Breast epithelium (tissue), 4 donors: ENCODE data around the gene HMCN1. TPM values are rescaled to one million over a fixed set of nuclear protein-coding genes. Genes with fewer than 3 reads are reported as not detected.

Experiments used
- DNase-seq, 2 donors: peaks; one replicate each; pipeline ENCODE4 v3.0.0-alpha.2; 2019; ENCODE audit warnings: low spot score in 2 of 2
- H3K27ac ChIP-seq, 2 donors: fragments of 200-600 bp; sonication (generic) in 1 of 2; one replicate each; pipeline ENCODE4 v1.5.1; 2016 to 2019; ENCODE audit warnings: mild to moderate bottlenecking in 1 of 2
- H3K27me3 ChIP-seq, 2 donors: fragments of 200-600 bp; sonication (generic) in 1 of 2; one replicate each; pipeline versions ENCODE4 v1.5.1 to v1.6.0; 2017 to 2019; ENCODE audit warnings: control low read depth in 1 of 2, mild to moderate bottlenecking in 1 of 2
- H3K36me3 ChIP-seq: fragments of 200-600 bp; one replicate; pipeline ENCODE4 v1.5.1; 2019
- H3K4me1 ChIP-seq, 2 donors: fragments of 200-600 bp; sonication (generic); one replicate each; pipeline ENCODE4 v1.5.1; 2016 to 2019; ENCODE audit warnings: control low read depth in 1 of 2
- H3K4me3 ChIP-seq, 3 donors: fragments of 200-600 bp; sonication (generic); 1 replicate in 2 of 3; 2 replicates in 1 of 3; pipeline ENCODE4 v1.5.1; 2016 to 2019; ENCODE audit warnings: mild to moderate bottlenecking in 3 of 3, moderate library complexity in 2 of 3
- H3K9me3 ChIP-seq, 2 donors: fragments of 200-600 bp; sonication (generic) in 1 of 2; one replicate each; pipeline ENCODE4 v1.5.1; 2016 to 2019; ENCODE audit warnings: control low read depth in 1 of 2
- CTCF ChIP-seq, 3 donors: fragments of 450-650 bp; IDR thresholded peaks; one replicate each; pipeline ENCODE4 v1.5.1; 2016 to 2017; ENCODE audit warnings: antibody characterized with exemption in 3 of 3, mild to moderate bottlenecking in 3 of 3, moderate library complexity in 3 of 3
- POLR2A ChIP-seq: fragments of 450-650 bp; IDR thresholded peaks from one replicate; pipeline ENCODE4 v1.6.1; 2016; ENCODE audit warnings: antibody characterized with exemption, mild to moderate bottlenecking, moderate library complexity
- POLR2AphosphoS5 ChIP-seq, 3 donors: sonication (generic); formaldehyde crosslinking; IDR thresholded peaks; one replicate each; pipeline ENCODE4 v1.6.1; 2017; ENCODE audit warnings: antibody characterized with exemption in 3 of 3
- intact Hi-C: fragments of 100-400 bp; cut with DNase I; formaldehyde crosslinking; loops from one replicate; pipeline ENCODE4 v1.15.1; 2023; ENCODE audit warnings: low total_unique reads
- total RNA-seq, 3 donors: library from RNA; depleted of rRNA; stranded (reverse); fragments of >200 nt; gene quantifications; one replicate each; pipeline ENCODE4 v1.1.0, GENCODE V29; 2016

The HMCN1 gene
- total RNA-seq, 3 donors from 2014 or later: 7.8 to 18.4 (median 11.9) TPM

DNA sequence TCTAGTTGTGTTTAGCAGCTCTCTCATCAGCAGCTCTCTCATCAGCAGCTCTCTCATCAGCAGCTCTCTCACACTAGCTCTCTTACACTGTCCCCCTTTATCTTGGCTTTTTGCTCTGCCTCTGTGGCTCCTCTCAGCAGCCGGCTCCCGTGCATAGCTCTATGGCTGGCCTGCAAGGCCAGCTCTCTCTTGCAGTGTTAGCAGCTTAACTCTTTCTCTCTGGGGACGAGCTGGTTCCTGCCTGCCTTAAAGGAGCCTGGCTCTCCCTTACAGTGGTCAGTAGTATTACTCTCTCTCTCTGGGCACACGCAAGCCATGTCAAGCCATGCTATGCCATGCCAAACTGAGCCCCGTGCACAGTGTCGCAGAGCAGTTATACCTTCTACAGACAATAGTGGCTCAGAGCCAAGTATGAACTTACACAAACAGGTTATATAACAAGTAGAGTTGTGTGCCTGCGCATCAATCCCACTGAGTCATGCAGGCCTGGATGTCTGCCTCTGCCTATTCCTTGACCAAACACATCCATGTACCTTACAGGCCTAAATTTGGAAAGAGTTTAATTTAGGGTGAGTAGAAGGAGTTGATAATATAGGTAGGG is 345.0 kb downstream of the HMCN1 start:
- Histone ChIP-seq H3K9me3 (no peaks in the 10 kb centered on the region), H3K36me3 (no peaks in the 10 kb centered on the region), H3K27ac (no peak overlapping the region), H3K4me1 (no peaks in the 10 kb centered on the region), H3K4me3 (no peak overlapping the region), H3K27me3 (no peaks in the 10 kb centered on the region)
- intact Hi-C loops: no loop called here
- no peak for DNase-seq
- no peak for TF ChIP-seq POLR2A
- TF ChIP-seq CTCF (IDR thresholded peaks at IDR 0.05): no peak

- Histone ChIP-seq H3K4me3 (no peak overlapping the region), H3K4me1 (no peaks in the 10 kb centered on the region), H3K27ac (no peak overlapping the region), H3K36me3 (no peaks in the 10 kb centered on the region), H3K27me3 (no peaks in the 10 kb centered on the region), H3K9me3 (no peaks in the 10 kb centered on the region)
- intact Hi-C loops: no loop called here
- peak in 2 of 3 donors; percentile 37 to 60 for TF ChIP-seq POLR2AphosphoS5 (IDR thresholded peaks at IDR 0.05)
- no peak for TF ChIP-seq POLR2A
- no peak for TF ChIP-seq CTCF (IDR thresholded peaks at IDR 0.05)
- peak; percentile 55 to 72 for DNase-seq
Observed at GRCh38 chr1:186082235-186082937, 348.2 kb downstream of the HMCN1 start.

DNA sequence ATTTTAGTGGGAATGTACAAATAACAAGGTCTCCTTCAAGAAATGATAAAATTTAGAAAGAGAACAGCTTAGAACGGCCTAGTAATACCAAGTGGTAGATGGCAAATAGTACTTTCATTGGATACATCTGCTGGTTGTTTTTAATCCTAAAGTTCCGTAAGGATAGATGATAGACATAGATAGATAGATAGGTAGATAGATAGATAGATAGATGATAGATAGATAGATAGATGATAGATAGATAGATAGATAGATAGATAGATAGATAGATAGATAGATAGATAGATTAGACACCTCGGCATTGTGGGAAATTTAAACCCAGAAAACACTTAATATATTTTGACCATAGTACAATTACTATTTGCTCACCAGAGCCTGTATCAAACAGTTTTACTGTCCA is 352.4 kb downstream of the HMCN1 start:
- TF ChIP-seq POLR2A (no peak), CTCF (IDR thresholded peaks at IDR 0.05) (no peak), POLR2AphosphoS5 (IDR thresholded peaks at IDR 0.05) (no peak)
- intact Hi-C loops: no loop called here

GRCh38 chr1:186089940-186090339 is 355.7 kb downstream of the HMCN1 start:
- Histone ChIP-seq H3K9me3 (no peaks in the 10 kb centered on the region), H3K36me3 (no peaks in the 10 kb centered on the region), H3K27ac (no peak overlapping the region), H3K4me3 (no peak overlapping the region), H3K4me1 (no peaks in the 10 kb centered on the region), H3K27me3 (no peaks in the 10 kb centered on the region)
- intact Hi-C loops: no loop called here
- DNase-seq: no peak
- no peak for TF ChIP-seq CTCF (IDR thresholded peaks at IDR 0.05)
- TF ChIP-seq POLR2AphosphoS5 (IDR thresholded peaks at IDR 0.05): no peak
- TF ChIP-seq POLR2A: no peak

More for the DNA sequence above, 352.4 kb downstream of the HMCN1 start:
- Histone ChIP-seq H3K36me3 (no peaks in the 10 kb centered on the region), H3K9me3 (no peaks in the 10 kb centered on the region), H3K4me1 (no peaks in the 10 kb centered on the region), H3K27me3 (no peaks in the 10 kb centered on the region), H3K4me3 (no peak overlapping the region), H3K27ac (no peak overlapping the region)
- DNase-seq: no peak

DNA sequence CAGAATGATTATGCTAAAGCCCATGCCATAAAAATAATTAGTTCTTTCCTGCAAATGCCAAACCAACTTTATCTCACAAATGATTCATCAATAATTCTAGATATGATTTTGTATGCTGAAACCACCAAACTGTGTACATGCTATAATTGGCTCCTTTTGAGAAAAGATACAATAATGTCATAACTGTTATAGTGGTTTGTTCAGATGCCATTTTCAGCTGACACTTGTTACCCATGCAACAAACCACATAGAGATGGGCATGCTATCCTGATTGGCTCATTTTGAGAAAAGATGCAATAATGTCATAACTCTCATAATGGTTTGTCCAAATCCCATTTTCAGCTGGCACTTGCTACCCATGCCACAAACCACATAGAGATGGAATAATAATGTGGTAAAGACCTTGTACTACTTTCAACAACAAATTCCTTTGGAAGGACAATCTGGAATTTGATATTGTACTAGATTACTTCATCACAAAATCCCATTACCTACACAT is 357.1 kb downstream of the HMCN1 start:
- intact Hi-C loops: no loop called here
- TF ChIP-seq CTCF (IDR thresholded peaks at IDR 0.05): no peak
- no peak for TF ChIP-seq POLR2AphosphoS5 (IDR thresholded peaks at IDR 0.05)
- no peak for TF ChIP-seq POLR2A
- no peak overlapping the region for H3K4me3 ChIP-seq

More for the DNA sequence above, 357.1 kb downstream of the HMCN1 start:
- Histone ChIP-seq H3K27ac (no peak overlapping the region), H3K36me3 (no peaks in the 10 kb centered on the region), H3K9me3 (no peaks in the 10 kb centered on the region), H3K27me3 (no peaks in the 10 kb centered on the region), H3K4me1 (no peaks in the 10 kb centered on the region)
- no peak for DNase-seq
